NCI-H82 (cell line): Measurements from ENCODE around the gene ZFYVE21.
"Not testable (repeated sequence)": the region's sequence is repeated elsewhere in the genome, so short reads cannot be mapped to it uniquely, and the experiment has no call there.

ENCODE experiments used
- DNase-seq: peaks from one replicate; lab custom pipeline; 2025; lab: John Stamatoyannopoulos, UW

ZFYVE21 gene

DNA sequence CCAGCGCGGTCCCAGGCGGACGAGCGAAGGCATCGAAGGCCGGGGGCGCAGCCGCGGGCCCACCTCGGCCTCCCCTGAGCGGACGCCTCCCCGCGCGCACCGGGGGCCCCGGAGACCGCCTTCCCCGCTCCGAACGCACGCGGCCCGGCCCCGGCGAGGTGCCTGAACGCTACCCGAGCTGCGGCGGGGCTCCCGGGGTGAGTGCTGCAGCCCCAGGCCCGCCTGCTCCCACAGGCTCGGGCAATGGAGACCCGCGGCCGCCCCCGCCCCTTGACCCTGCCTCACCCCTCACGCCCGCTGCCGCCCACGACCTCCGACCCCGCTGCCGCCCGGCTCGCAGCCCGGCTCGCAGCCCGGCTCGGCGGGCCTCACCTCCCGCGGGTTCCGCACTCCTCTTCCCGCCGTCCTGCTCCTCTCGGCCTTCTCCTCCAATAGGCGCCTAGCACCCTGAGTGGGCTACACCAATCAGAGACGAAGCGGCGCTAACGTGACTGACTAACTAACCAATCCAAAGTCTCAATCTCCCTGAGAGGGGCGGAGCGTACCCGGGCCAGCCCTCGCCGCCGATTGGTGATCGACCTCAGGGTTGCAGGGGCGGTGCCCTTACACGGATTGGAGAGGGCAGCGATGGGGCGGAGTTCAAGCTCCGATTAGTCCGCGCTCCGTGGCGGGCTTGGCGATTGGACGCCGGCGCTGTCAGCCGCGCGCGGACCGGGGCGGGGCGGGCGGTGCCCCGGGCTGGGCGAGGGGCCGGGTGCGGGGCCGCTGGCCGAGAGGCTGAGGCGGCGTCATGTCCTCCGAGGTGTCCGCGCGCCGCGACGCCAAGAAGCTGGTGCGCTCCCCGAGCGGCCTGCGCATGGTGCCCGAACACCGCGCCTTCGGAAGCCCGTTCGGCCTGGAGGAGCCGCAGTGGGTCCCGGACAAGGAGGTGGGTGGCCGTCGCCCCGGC lies at the start of gene ZFYVE21, which contains the start of gene XRCC3:
ZFYVE21 (plus strand) TSS at position 759 of the 949 bp plus-strand sequence; CDS start at position 791, 32 bp downstream.
XRCC3 (minus strand) TSS at position 400 of the 949 bp plus-strand sequence. CDS start 4,364 bp downstream, outside the sequence.
- DNase-seq: peak; percentile 99

DNA sequence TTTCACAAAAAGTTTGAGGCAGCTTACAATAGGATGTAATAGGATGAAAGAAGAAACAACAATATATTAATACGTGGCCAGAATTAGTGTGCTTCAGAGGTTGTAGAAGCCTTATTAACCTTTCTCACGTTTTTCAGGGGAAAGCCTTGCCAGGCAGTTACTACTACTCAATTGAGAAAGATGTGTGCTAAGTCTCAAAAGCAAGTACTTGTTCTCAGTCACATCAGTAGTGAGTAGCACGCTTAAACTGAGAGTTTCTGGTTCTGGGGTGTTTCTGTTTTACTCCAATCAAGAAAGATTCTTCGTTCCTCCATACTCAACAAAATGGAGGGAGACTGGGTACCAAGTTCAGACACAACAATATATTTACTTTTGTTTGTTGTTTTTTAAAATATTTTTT lies 47.9 kb upstream of the ZFYVE21 start:
- DNase-seq: no peak

DNA sequence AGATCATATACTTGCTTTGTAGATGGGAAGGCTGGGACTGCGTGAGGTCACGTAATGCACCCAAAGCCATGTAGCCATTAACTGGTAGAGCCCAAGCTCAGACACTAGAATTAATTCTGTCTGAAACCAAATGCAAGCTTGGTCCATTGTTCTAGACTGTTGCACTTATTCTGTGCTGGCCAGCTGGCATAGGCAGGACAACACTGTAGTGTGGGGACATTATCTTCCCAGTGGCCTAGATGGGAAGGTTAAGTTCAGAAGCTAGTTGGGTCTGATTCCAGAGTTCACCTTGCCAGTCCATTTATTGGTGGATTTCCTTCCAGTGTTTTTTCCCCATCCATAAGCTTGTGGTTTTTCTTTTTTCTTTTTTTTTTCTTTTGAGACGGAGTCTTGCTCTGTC lies 47.5 kb upstream of the ZFYVE21 start:
- DNase-seq: no peak

DNA sequence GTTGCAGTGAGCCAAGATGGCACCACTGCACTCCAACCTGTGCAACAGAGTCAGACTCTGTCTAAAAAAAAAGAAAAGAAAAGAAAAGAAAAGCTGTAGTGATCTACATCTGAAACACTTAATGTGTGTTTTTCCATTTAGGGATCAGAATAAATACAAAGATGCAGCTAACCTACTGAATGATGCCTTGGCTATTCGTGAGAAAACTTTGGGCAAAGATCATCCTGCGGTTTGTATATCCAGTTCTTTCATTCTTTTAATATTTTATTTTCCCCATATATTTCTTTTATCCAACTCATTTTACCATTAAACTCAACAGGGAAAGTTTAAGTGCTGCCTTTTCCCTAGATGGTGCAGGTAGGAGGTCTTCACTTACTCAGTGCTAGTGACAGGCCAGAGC lies 46.2 kb upstream of the ZFYVE21 start:
- DNase-seq: no peak

DNA sequence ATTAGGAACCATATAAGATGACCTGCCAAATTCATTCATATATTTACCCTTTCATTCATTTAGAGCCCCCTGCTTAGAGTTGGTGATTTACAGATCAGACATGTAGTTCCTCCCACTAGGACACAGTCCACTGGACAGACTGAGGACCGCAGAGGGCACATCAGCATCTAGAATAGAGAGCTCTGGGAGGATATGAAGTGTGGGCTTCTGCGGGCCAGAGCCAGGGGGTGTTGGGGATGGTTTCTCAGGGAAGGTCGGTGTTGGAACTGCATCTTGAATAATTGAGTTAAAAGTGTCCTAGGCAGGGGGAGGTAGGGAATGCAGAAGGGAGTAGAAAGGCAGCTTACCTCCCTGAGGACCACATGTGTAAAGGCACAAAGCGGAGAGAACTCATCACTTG lies 43.7 kb upstream of the ZFYVE21 start:
- DNase-seq: no peak

DNA sequence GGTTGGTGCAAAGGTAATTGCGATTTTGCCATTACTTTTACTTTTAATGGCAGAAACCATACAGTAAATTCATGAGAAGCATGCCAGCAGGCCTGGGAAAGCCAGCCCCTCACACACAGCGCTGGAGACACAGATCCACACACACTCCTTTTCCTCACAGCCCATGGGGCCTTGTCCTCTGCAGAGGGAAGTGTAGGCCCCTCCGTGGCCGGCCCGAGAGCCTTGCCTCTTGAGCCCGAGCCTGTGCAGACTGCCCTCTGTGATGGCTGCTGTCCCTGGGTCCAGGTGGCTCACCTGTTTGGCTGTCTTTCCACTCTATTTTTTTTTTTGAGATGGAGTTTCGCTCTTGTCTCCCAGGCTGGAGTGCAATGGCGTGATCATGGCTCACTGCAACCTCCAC lies 39.7 kb upstream of the ZFYVE21 start:
- DNase-seq: no peak

DNA sequence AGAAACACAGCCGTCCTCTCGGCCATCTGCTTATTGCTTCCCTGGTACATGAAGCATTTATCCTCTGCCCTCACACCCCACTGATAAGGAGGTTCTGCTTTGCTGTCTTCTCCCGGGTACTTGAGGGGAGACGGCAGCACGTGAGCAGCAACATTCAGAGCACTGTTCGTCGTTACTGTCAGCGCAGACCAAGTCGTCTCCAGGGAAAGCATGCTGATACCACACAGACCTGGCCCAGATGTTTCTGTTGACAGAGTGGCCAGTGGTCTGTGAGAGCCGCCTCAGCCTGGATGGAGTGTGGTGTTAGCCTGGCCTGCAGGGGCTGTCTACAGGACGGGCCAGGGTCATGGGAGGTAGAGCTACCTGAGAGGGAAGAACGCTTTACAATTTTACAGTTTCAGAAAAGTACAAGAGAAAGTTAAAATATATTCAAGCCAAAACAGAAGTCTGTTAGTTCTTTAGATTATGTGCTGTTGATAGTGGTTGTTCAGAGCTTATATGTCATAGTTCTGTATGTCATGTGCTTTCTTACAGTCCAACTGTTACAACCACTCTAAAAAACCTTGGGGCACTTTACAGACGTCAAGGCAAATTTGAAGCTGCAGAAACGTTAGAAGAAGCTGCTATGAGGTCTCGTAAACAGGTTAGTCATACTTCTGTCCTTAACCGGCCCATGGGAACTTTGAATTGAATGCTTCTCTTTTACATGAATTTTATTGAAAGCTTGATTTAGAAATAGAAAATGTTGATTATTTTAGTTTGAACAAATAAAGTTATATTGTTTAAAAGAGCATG lies 38.5 kb upstream of the ZFYVE21 start:
- DNase-seq: no peak

DNA sequence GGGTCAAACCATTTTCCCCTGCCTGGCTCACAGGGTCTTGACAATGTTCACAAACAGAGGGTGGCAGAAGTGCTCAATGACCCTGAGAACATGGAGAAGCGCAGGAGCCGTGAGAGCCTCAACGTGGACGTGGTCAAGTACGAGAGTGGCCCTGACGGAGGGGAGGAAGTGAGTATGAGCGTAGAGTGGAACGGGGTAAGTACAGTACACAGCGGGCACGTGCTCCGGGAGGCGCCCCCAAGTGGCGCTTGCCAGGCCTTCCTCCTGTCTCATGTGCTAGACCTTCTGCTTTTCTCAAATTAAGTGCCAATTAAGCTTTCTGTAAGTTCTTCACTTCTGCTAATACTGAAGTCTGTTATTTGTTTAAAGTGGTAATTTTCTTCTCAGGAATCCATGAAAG lies 36.3 kb upstream of the ZFYVE21 start:
- DNase-seq: peak; percentile 47

DNA sequence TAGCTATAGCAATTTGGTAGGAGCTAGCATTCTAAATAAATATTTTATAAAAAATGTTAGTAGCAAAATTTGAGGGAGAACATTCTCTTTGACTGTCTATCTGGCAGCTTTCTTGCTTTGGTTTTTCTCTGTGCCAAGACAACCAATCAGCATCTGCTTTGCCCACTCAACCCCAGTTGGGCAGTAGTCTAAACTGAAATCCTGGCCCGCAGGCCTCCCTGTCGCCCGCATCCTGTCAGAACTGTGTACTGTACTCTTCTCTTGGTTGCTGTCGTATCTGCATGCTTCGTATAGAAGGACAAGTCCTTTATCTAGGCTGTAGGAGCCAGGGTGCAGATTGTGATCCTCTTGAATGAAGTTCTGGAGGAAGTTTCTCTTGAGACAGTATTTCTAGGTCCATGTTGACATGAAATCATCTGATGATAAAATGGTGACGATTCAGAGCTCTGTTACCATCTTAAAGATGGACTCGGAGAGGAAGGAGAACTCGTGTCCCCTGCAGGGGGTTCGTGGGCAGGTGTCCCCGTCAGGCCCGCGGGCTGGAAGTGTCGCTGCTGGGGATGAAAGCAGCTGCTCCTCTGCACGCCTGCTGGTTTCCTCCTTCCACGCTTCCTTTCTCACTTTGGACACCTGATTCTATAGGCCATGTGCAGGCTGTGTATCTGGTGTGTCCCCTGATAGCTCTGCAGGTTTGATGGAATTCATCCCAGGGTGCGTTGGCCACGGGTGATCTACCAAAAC lies 34.9 kb upstream of the ZFYVE21 start:
- no peak for DNase-seq

DNA sequence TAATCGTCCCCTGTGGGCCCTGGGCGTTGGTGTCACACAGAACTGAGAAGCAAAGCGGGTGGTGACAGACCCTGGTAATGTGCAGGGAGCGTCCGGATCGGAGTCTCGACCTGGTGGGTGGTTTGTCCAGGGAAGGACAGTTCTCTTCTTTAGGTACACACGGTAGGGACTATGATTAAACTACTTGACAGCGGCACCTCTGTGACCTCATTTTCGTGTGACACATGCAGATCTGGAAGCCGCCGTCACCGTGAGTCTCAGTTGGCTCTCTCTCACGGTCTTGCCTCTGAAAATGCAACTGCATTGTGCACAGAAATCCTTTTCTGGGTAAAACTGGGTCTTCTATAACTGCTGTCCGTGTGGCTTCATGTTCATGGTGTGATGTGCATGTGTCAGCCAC lies 32.5 kb upstream of the ZFYVE21 start:
- DNase-seq: no peak

DNA sequence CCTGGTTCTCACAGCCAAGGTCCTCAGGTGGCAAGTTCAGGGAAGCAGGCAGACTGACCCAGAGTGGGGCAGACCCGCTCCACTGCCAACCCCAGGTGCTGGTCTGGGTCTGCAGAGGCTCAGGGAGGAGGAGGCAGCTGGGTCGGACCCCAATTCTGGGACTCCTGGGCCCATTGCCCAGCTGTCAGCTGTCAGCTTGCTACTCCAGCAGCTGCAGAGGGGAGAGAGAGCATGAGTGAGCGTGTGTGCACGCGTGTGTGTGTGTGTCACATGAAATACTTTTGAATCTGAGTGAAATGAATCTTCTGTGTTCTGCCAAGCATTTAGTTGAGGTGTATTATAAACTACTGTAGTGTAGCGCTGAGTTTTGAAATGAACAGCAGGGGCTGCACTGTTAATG lies 31.1 kb upstream of the ZFYVE21 start:
- no peak for DNase-seq

DNA sequence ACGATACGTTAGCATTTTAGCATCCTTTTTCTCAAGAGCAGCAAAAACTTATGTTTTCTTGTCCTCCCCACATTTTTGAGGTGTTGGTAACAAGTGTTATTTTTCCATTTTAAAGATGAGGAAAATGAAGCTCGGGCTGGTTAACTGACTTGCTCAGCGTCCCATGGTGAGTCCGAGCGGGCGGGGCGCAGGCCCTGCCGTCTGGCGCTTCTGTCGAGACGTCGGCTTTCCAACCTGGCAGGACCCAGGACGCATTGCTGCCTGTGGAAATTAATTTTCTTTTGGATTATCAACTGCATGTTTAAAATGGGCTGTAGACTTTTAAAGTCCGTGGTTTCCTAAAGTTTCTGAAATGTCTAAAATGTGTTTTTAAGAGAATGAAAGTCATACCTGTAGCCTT lies 30.7 kb upstream of the ZFYVE21 start:
- DNase-seq: no peak

DNA sequence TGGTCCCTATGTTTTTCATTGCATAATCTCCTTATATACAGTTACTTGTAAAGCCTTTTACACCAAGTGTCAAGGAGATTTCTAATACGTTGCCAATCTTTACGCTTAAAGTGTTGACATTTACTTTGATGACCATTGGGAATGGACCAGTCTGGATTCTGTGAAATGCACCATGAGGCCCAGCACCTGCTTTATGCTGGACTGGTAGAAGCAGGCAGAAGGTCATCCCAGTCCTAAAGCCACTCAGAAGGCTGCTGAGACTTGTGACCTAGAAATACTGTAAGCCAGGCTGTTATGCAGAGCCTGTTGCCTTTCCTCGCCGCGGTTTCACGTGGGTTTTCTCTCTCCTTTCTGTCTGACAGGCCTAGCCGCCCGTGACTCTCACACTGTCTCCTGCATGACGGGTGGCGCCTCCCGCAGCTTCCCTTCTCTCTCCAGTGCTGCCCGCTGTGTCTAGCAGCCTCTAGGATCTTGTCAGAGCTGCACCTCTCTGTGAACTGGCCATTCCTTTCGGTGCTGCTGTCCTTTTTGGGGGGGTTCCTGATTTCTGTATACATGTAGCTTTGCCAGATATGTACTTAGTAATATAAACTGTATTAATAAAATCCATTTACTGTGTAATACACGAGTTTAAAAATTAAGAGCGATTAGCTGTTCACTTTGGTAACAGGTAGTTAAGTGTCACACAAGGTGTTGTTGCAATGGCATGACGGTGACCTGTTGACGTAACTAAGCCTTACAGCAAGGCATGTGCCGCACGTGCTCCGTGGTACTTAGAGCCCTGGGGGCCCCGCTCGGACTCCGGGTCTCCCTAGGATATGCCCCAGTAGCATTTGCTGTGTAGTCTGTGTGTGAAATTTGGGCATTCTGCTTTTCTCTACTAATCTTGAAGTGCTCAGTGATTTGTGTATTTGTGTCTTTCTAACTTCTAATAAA lies 30.1 kb upstream of the ZFYVE21 start:
- DNase-seq: no peak

DNA sequence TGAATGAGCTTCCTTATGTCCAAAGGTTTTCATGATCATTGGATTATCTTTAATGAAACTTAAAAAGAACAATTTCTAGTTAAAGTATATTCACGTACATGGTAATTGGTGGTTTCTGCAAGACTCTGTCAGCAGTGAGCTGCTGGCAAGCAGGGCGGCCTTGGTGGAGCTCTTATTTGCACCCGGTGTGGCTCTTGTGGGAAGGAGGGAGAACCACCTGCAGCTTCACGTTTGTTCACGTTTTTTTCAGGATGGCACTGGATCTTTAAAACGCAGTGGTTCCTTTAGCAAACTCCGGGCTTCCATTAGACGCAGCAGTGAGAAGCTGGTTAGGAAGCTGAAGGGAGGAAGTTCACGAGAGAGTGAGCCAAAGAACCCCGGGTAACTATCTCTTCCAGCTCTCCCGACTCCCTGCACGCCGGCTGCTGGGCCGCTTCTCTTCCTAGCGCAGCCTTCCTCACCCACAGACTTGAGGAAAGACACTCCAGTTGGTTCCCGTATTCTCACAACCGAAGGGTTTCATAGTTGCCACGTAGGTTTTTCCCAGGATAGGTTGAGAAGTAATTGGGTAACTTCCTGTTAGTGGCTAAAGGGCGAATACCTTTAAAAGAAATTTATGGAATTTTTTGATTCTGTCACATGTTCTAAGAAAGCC lies 28.7 kb upstream of the ZFYVE21 start:
- no peak for DNase-seq

DNA sequence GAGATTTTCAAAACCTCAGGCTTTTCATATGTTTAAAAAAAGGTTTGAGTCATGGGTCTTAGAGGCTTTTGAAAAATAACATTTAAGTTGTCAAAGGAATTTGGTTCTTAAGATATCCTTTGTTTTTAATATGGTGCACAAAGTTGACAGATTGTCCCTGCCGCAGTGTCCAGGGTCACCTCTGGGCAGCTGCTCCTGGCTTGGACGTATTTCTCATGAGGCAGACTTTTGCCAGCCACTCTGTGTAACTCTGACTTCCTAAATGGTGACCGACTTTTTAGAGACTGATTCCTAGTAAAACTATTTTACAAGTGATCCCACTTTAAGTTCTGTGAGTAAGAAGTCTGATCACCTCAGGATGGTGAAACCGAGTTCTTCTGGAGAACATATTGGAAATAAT lies 27.9 kb upstream of the ZFYVE21 start:
- DNase-seq: no peak

DNA sequence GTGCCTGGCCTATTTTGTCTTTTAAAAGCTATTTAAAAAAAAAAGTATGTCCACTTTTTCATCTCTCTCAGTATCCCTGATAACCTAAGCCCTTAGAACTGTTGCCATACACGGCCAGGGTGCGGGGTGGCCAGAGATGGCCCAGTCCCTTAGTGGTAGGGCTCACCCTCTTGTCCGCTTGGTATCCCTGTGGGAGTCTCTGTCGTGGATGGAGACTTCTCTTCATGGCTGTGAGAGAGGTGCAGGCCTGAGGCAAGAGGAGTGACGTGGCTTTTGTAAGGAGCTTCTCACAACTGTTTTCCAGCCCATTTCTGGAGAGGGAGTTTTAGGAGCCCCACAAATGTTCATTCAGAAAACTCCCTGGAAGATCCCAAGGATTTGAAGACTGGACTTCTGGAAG lies 27.2 kb upstream of the ZFYVE21 start:
- DNase-seq: no peak

DNA sequence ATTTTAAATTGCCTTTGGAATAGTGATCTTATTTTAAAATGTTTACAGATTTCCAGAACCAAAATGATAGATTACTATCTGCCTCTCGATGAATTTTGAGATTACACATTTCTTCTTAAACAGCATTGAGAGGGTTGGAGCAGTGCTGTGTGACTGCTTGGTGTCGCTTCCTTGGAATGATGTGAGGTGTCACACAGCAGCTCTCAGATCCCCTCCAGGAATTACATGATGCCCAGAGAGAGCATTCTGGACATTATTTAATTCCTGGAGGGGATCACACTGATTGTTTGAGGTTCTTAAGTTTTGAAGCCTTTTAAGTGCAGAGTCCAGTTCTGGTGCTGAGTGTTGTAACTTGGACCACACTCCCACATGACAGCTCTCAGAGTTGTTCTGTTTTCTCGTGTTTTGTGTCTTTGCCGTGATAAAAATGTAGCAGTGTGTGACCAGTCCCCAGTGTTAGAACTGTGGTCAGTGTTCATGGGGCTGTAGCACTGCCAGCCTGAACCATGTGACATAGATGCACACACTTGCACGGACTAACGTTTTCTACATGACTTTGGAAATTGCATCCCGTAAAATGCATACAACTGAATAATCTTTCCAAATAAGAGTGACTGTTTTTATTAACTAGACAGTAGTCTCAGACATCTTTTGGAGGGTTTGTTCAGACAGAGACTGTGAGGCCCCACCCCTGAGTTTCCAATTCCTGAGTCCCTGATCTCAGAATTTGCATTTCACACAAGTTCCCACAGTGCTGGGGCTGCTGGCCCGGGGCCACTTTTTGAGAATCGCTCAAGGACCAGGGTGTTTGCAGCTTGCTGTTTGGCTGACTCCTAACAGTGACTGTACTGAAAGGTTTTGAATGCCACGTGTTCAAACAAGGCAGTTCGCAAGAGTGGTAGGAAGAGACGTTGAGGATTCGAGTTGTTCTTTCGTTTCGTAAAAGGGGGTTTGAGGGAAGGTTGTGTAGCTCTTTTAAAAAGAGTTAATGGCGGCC lies 26.4 kb upstream of the ZFYVE21 start:
- DNase-seq: no peak

DNA sequence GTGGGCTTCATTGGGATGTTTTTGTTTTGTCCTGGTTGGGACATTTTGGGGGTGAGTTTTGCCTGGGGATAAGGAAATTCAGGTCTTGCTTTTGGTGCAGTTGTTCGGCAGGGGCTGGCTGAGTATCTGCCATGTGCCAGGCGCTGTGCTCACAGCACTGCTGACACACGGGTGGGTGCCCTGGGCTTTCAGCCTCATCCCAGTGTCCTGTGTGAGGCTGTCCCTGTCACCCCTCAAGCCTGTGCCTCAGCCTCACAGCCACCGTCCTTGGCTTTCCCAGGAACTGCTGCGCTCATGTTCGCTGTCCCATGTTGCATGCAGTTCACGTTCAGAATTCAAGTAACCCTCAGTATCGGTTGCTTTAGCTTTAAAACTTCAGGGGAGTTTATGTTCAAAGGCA lies 25.3 kb upstream of the ZFYVE21 start:
- DNase-seq: no peak

DNA sequence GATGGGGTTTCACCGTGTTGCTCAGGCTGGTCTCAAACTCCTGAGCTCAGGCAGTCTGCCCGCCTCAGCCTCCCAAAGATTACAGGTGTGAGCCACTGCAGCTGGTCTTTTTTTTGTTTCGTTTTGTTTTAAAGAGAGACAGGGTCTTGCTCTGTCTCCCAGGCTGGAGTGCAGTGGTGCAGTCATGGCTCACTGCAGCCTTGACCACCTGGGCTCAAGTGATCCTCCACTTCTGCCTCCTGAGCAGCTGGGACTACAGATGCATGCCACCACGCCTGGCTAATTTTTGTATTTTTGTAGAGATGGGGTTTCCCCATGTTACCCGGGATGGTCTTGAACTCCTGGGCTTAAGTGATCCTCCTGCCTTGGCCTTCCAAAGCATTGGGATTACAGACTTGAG lies 24.0 kb upstream of the ZFYVE21 start:
- not testable (repeated sequence) for DNase-seq
